H1 (cell line): ENCODE results near the gene BSDC1. TPM values are rescaled to one million over a fixed set of nuclear protein-coding genes. Genes with fewer than 3 reads are reported as not detected.

ENCODE experiments used
- CBX5 ChIP-seq: fragments of 300-800, 300-1000 bp; sonication (generic); IDR thresholded peaks from 2 replicates; pipeline ENCODE4 v1.7.1; 2016; ENCODE audit warnings: antibody characterized with exemption, low read length, low read depth
- EP300 ChIP-seq, 2 experiments: IDR thresholded peaks; 1 replicate in 1 of 2; 2 replicates in 1 of 2; pipeline ENCODE4 v1.6.1; 2011 to 2012; ENCODE audit warnings: low read depth in 2 of 2, low read length in 2 of 2, mild to moderate bottlenecking in 2 of 2, borderline replicate concordance in 1 of 2, inconsistent platforms in 1 of 2, moderate library complexity in 1 of 2
- SUZ12 ChIP-seq: fragments of 200-600 bp; sonication (generic); IDR thresholded peaks from 2 replicates; pipeline ENCODE4 v1.6.1; 2012; ENCODE audit warnings: mild to moderate bottlenecking, inconsistent platforms, low read length, moderate library complexity, mixed read lengths
- polyA plus RNA-seq, 7 experiments: library from polyadenylated mRNA; depleted of rRNA in 3 of 7; stranded (reverse) in 5 of 7; unstranded in 2 of 7; fragments of >200 nt in 5 of 7; fragments of 200-250 nt in 2 of 7; gene quantifications; 1 replicate in 5 of 7; 2 replicates in 1 of 7; 4 replicates in 1 of 7; pipeline versions ENCODE4 v1.2.1 to v1.2.3, GENCODE V29; 2011 to 2013; ENCODE audit warnings: missing spikeins in 2 of 7, mixed read lengths in 2 of 7
- total RNA-seq: library from RNA; stranded (reverse); fragmentation: NEBNext Ultra II Directional; extraction: Animal tissue kit (Norgen Biotek cat#: 25700); gene quantifications from 2 replicates; pipeline ENCODE4 v1.2.1, GENCODE V29; 2021
- TF ChIP-seq, protein P1 (sequence below): IDR thresholded peaks from 2 replicates; pipeline ENCODE4 v1.6.1; 2012; ENCODE audit warnings: inconsistent platforms

Gene BSDC1
- total and polyA plus RNA-seq, 2 of the 8 experiments (the other 6 are each of a cell fraction or from before 2014, with no cell fraction given) = 24.8 to 40.7 TPM

DNA sequence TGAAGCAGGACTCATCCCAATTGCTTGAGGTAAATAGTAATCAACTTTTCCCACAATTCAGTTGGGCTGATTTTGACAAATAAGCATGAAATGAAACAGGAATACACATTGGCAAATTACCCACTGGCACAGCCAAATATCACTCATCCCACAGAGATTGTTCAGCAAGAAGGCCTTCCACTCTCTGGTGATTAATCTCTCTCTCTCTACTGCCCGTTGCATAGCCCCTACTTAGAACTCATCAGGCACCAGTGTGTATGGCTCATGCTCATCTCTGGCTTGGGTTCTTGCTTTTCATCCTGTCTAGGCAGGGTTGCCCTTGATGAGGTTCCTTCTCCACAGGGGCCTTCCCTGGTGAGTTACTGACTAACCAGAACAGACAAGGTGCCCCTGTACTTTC is 1.1 kb downstream of the BSDC1 start (continued):
- TF ChIP-seq SUZ12 (no peak), EP300 (IDR thresholded peaks at IDR 0.05; ENCODE audit: borderline replicate concordance in 1 of 2, low read depth in 2 of 2, low read length in 2 of 2) (no peak), CBX5 (no peak)
- TF ChIP-seq, protein P1, sequence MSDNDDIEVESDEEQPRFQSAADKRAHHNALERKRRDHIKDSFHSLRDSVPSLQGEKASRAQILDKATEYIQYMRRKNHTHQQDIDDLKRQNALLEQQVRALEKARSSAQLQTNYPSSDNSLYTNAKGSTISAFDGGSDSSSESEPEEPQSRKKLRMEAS = no peak
- TF ChIP-seq, all 59 proteins: peak for 0
